K562 (cell line): Measurements from ENCODE around the gene NPM3. TPM values are rescaled to one million over a fixed set of nuclear protein-coding genes. Genes with fewer than 3 reads are reported as not detected.

Source experiments
- ATAC-seq: fragments of 200-7000 bp; cut with Tn5 transposase; 3 replicates; pipeline ENCODE4 v1.9.1; 2020; ENCODE audit warnings: moderate library complexity
- BruUV-seq: library from RNA; stranded (reverse); fragments of 400-500 nt; replicated peaks from 2 replicates; lab custom pipeline; 2021; lab: Mats Ljungman, UMichigan
- CTCF ChIA-PET: fragments of 300-600 bp; formaldehyde crosslinking; extraction: SDS; loops from one replicate; lab custom pipeline; 2021; ENCODE audit warnings: low intra/inter-chr PET ratio; lab: Yijun Ruan, JAX
- POLR2A ChIA-PET: fragments of 300-600, 350-650 bp; sonication (Branson Sonifier 250); formaldehyde crosslinking; extraction: SDS; loops from one replicate; lab custom pipeline; 2021; ENCODE audit warnings: antibody characterized with exemption, inconsistent platforms; lab: Yijun Ruan, JAX
- DNase-seq, 4 experiments: peaks; one replicate each; pipeline versions ENCODE4 v3.0.0 to v3.0.0-alpha.2; 2011 to 2018; ENCODE audit warnings: low spot score in 3 of 4, mixed read lengths in 3 of 4; ENCODE audit errors: extremely low read depth in 1 of 4
- FAIRE-seq: peaks from 2 replicates; lab custom pipeline; 2011; peaks lifted over from hg19 to GRCh38; lab: Jason Lieb, UNC
- H2AFZ ChIP-seq: 2 replicates; pipeline ENCODE4 v1.6.0; 2011; ENCODE audit warnings: low read depth, low read length, control low read depth, inconsistent platforms
- H3K27ac ChIP-seq: fragments of 200-600 bp; 3 replicates; pipeline ENCODE4 v1.8.0; 2011; ENCODE audit warnings: low read depth, mild to moderate bottlenecking, control low read depth, inconsistent platforms, low read length, moderate library complexity, mixed read lengths; ENCODE audit errors: extremely low read depth
- H3K27me3 ChIP-seq, 2 experiments: fragments of 300-600 bp in 1 of 2; 2 replicates in 1 of 2; 3 replicates in 1 of 2; pipeline versions ENCODE4 v1.6.0 to v1.8.0; 2011; ENCODE audit warnings: inconsistent platforms in 2 of 2, low read length in 2 of 2, mild to moderate bottlenecking in 1 of 2, mixed read lengths in 1 of 2, moderate library complexity in 1 of 2; ENCODE audit not compliant: control insufficient read depth in 2 of 2, insufficient read depth in 2 of 2
- H3K36me3 ChIP-seq: fragments of 300-600 bp; 3 replicates; pipeline ENCODE4 v1.8.0; 2011; ENCODE audit warnings: mild to moderate bottlenecking, low read length, inconsistent platforms; ENCODE audit not compliant: control insufficient read depth, insufficient read depth
- H3K4me1 ChIP-seq, 2 experiments: fragments of 200-600 bp in 1 of 2; replicated peaks in 1 of 2; 2 replicates in 1 of 2; 3 replicates in 1 of 2; pipeline versions ENCODE4 v1.5.1 to v1.8.0; 2011; ENCODE audit warnings: inconsistent platforms in 2 of 2, low read length in 2 of 2, mild to moderate bottlenecking in 1 of 2, mixed read lengths in 1 of 2, moderate library complexity in 1 of 2; ENCODE audit not compliant: control insufficient read depth in 2 of 2, insufficient read depth in 2 of 2
- H3K4me2 ChIP-seq: 2 replicates; pipeline ENCODE4 v1.6.1; 2011; ENCODE audit warnings: low read length, control low read depth, inconsistent platforms, mixed read lengths; ENCODE audit not compliant: insufficient read depth
- H3K4me3 ChIP-seq: fragments of 200-600 bp; sonication (generic), shearing (Covaris generic); 2 replicates; pipeline ENCODE4 v1.5.1; 2016; ENCODE audit warnings: control low read depth, inconsistent platforms
- H3K79me2 ChIP-seq: fragments of 200-600 bp; 3 replicates; pipeline ENCODE4 v1.8.0; 2011; ENCODE audit warnings: low read length, inconsistent platforms; ENCODE audit not compliant: control insufficient read depth, insufficient read depth
- H3K9ac ChIP-seq, 2 experiments: 2 replicates each; pipeline versions ENCODE4 v1.6.0 to v1.6.1; 2011; ENCODE audit warnings: low read depth in 2 of 2, low read length in 2 of 2, control low read depth in 1 of 2, inconsistent platforms in 1 of 2, mild to moderate bottlenecking in 1 of 2, mixed read lengths in 1 of 2; ENCODE audit not compliant: insufficient read depth in 1 of 2
- H3K9me1 ChIP-seq: one replicate; pipeline ENCODE4 v1.6.0; 2011; ENCODE audit warnings: inconsistent platforms, mild to moderate bottlenecking, low read length, moderate library complexity; ENCODE audit not compliant: control insufficient read depth, insufficient read depth
- H3K9me3 ChIP-seq: replicated peaks from 2 replicates; pipeline ENCODE4 v1.5.1; 2011; ENCODE audit warnings: low read depth, low read length, inconsistent platforms; ENCODE audit not compliant: control insufficient read depth, insufficient read depth
- H4K20me1 ChIP-seq: replicated peaks from 2 replicates; pipeline ENCODE4 v1.6.1; 2011; ENCODE audit warnings: low read length, inconsistent platforms, mixed read lengths; ENCODE audit not compliant: control insufficient read depth, insufficient read depth
- ATF1 ChIP-seq, 2 experiments: fragments of 450-650 bp in 1 of 2; IDR thresholded peaks; 2 replicates each; pipeline ENCODE4 v1.6.1; 2016; ENCODE audit warnings: missing compliant biosample characterization in 1 of 2, missing genetic modification characterization in 1 of 2
- ESRRA ChIP-seq: fragments of 450-650 bp; IDR thresholded peaks from 2 replicates; pipeline ENCODE4 v1.6.1; 2014; ENCODE audit warnings: low read depth, mild to moderate bottlenecking, moderate library complexity, borderline replicate concordance
- GABPB2 ChIP-seq: fragments of 250-450 bp; sonication (Bioruptor Pico); conservative IDR thresholded peaks from 2 replicates; pipeline ENCODE4 v1.5.1; 2021; ENCODE audit warnings: mild to moderate bottlenecking
- RBM15 ChIP-seq: fragments of 200-400 bp; formaldehyde crosslinking; IDR thresholded peaks from 2 replicates; pipeline ENCODE4 v1.6.1; 2018; ENCODE audit warnings: mild to moderate bottlenecking, low read length, moderate library complexity; ENCODE audit not compliant: insufficient read depth
- SMARCA5 ChIP-seq: fragments of 450-650 bp; IDR thresholded peaks from 2 replicates; pipeline ENCODE4 v1.6.1; 2016
- SREBF1 ChIP-seq: fragments of 150-350 bp; IDR thresholded peaks from 2 replicates; pipeline ENCODE4 v1.6.1; 2014; ENCODE audit warnings: antibody characterized with exemption, low read depth, low read length, borderline replicate concordance
- ZC3H11A ChIP-seq: IDR thresholded peaks from 2 replicates; pipeline ENCODE4 v1.6.1; 2012; ENCODE audit warnings: low read depth, low read length, improper control_type of control experiment
- ZNF134 ChIP-seq: fragments of 250-450 bp; sonication (Bioruptor Pico); conservative IDR thresholded peaks from 2 replicates; pipeline ENCODE4 v1.4.0; 2020
- WGBS: fragments of 100-300 bp; shearing (Covaris generic); methylation state at CpG from one replicate; pipeline ENCODE4 v1.1.6; 2016; ENCODE audit warnings: low coverage, mixed read lengths; ENCODE audit not compliant: insufficient coverage; ENCODE audit errors: missing lambda C conversion rate; 5-methylcytosine and 5-hydroxymethylcytosine counted together
- in situ Hi-C: fragments of 300-500 bp; cut with MboI; formaldehyde crosslinking; loops from 4 replicates; pipeline ENCODE4 v1.15.0; 2018; ENCODE audit warnings: inconsistent platforms, mixed read lengths
- intact Hi-C: fragments of 100-400 bp; cut with micrococcal nuclease; formaldehyde crosslinking; loops from 2 replicates; pipeline ENCODE4 v1.14.2; 2022
- polyA plus RNA-seq, 8 experiments: library from polyadenylated mRNA; depleted of rRNA in 4 of 8; stranded (reverse) in 5 of 8; unstranded in 3 of 8; fragments of >200 nt; fragmentation: Nextera tagmentation in 2 of 8; fragmentation: Illumina TruSeq in 1 of 8; extraction: Ambion mirVana in 2 of 8; extraction: Trizol in 1 of 8; gene quantifications; 2 replicates each; pipeline versions ENCODE4 v1.2.1 to v1.2.3, GENCODE V29; 2011 to 2014; ENCODE audit warnings: inconsistent platforms in 1 of 8, missing spikeins in 1 of 8
- total RNA-seq, 7 experiments: library from RNA; depleted of rRNA in 6 of 7; stranded (reverse); fragments of >200 nt in 6 of 7; fragmentation: Illumina TruSeq in 2 of 7; extraction: Trizol in 2 of 7; gene quantifications; 2 replicates each; pipeline versions ENCODE4 v1.2.1 to v1.2.3, GENCODE V29; 2011 to 2021; ENCODE audit warnings: low replicate concordance in 1 of 7
- TF ChIP-seq, protein P1 (sequence below): fragments of 150-350 bp; conservative IDR thresholded peaks from 2 replicates; pipeline ENCODE4 v1.6.1; 2014; ENCODE audit warnings: low read length
- TF ChIP-seq, protein P2 (sequence below): IDR thresholded peaks from 3 replicates; pipeline ENCODE4 v1.6.1; 2011; ENCODE audit warnings: borderline replicate concordance, mild to moderate bottlenecking, moderate library complexity; ENCODE audit not compliant: insufficient read length; ENCODE audit errors: extremely low read depth
- TF ChIP-seq, protein P3 (sequence below): sonication (generic); formaldehyde crosslinking; IDR thresholded peaks from 2 replicates; pipeline ENCODE4 v1.9.0; 2022; ENCODE audit warnings: mild to moderate bottlenecking, missing genetic modification reagents
- TF ChIP-seq, protein P4 (sequence below): fragments of 450-650 bp; IDR thresholded peaks from one replicate; pipeline ENCODE4 v1.6.1; 2018; ENCODE audit warnings: mild to moderate bottlenecking, moderate library complexity; ENCODE audit not compliant: partially characterized antibody

NPM3 gene
- total and polyA plus RNA-seq, 9 of the 15 experiments (the other 6 are each of a cell fraction or from before 2014, with no cell fraction given) = 15.2 to 239 (median 114) TPM

DNA sequence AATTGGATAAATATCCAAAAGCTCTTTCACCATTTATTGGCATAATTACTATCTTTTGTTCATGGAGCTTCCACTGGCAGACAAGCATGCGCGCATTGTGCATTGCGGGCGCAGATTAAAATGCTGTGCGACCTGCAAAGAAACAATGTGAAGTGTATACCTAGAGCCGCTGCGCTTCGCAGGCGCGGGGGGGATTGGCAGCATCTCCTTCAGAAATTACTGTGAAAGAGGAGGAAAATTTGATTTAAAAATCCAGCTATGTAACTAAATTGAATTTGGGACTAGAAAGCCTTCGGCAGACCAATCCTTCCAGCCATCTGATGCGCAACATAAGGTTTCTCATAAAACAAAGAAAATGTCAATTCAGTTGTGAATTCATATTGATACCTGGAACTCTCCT lies 10.3 kb upstream of the NPM3 start:
- Histone ChIP-seq H3K27me3 (no peaks in the 10 kb centered on the region), H3K4me2 (no peak overlapping the region)
- no peak for ATAC-seq
- 98% methylated on average over 12 of the region's 12 CpGs for WGBS
- TF ChIP-seq ESRRA = no peak
- TF ChIP-seq RBM15 = no peak
- TF ChIP-seq, protein P1, sequence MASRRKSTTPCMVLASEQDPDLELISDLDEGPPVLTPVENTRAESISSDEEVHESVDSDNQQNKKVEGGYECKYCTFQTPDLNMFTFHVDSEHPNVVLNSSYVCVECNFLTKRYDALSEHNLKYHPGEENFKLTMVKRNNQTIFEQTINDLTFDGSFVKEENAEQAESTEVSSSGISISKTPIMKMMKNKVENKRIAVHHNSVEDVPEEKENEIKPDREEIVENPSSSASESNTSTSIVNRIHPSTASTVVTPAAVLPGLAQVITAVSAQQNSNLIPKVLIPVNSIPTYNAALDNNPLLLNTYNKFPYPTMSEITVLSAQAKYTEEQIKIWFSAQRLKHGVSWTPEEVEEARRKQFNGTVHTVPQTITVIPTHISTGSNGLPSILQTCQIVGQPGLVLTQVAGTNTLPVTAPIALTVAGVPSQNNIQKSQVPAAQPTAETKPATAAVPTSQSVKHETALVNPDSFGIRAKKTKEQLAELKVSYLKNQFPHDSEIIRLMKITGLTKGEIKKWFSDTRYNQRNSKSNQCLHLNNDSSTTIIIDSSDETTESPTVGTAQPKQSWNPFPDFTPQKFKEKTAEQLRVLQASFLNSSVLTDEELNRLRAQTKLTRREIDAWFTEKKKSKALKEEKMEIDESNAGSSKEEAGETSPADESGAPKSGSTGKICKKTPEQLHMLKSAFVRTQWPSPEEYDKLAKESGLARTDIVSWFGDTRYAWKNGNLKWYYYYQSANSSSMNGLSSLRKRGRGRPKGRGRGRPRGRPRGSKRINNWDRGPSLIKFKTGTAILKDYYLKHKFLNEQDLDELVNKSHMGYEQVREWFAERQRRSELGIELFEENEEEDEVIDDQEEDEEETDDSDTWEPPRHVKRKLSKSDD = no peak
- TF ChIP-seq, protein P2, sequence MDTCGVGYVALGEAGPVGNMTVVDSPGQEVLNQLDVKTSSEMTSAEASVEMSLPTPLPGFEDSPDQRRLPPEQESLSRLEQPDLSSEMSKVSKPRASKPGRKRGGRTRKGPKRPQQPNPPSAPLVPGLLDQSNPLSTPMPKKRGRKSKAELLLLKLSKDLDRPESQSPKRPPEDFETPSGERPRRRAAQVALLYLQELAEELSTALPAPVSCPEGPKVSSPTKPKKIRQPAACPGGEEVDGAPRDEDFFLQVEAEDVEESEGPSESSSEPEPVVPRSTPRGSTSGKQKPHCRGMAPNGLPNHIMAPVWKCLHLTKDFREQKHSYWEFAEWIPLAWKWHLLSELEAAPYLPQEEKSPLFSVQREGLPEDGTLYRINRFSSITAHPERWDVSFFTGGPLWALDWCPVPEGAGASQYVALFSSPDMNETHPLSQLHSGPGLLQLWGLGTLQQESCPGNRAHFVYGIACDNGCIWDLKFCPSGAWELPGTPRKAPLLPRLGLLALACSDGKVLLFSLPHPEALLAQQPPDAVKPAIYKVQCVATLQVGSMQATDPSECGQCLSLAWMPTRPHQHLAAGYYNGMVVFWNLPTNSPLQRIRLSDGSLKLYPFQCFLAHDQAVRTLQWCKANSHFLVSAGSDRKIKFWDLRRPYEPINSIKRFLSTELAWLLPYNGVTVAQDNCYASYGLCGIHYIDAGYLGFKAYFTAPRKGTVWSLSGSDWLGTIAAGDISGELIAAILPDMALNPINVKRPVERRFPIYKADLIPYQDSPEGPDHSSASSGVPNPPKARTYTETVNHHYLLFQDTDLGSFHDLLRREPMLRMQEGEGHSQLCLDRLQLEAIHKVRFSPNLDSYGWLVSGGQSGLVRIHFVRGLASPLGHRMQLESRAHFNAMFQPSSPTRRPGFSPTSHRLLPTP = no peak
- TF ChIP-seq, protein P3, sequence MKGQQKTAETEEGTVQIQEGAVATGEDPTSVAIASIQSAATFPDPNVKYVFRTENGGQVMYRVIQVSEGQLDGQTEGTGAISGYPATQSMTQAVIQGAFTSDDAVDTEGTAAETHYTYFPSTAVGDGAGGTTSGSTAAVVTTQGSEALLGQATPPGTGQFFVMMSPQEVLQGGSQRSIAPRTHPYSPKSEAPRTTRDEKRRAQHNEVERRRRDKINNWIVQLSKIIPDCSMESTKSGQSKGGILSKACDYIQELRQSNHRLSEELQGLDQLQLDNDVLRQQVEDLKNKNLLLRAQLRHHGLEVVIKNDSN (CRISPR knock-in tag) = no peak
- TF ChIP-seq, protein P4, sequence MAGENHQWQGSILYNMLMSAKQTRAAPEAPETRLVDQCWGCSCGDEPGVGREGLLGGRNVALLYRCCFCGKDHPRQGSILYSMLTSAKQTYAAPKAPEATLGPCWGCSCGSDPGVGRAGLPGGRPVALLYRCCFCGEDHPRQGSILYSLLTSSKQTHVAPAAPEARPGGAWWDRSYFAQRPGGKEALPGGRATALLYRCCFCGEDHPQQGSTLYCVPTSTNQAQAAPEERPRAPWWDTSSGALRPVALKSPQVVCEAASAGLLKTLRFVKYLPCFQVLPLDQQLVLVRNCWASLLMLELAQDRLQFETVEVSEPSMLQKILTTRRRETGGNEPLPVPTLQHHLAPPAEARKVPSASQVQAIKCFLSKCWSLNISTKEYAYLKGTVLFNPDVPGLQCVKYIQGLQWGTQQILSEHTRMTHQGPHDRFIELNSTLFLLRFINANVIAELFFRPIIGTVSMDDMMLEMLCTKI = no peak
- TF ChIP-seq ATF1 (CRISPR knock-in tag; IDR thresholded peaks at IDR 0.05) = no peak
- no peak for TF ChIP-seq ATF1 (tag; IDR thresholded peaks at IDR 0.05)
- TF ChIP-seq SREBF1 = no peak
- no peak for TF ChIP-seq ZNF134 (CRISPR knock-in tag)
- TF ChIP-seq ZC3H11A = no peak
- no peak for TF ChIP-seq GABPB2 (CRISPR knock-in tag)
- no peak for TF ChIP-seq SMARCA5
- TF ChIP-seq, all 486 proteins: peak for 0
- no TSS peak for BruUV-seq
- Histone ChIP-seq H3K9me1 (no peaks in the 10 kb centered on the region), H3K9me3 (no peaks in the 10 kb centered on the region), H3K4me1 (peaks cover 0 to 5% of the 10 kb centered on the region in 2 experiments; a peak in 3 of 5 replicates), H3K9ac (no peak overlapping the region), H3K36me3 (peaks cover 88% of the 10 kb centered on the region), H3K27ac (no peak overlapping the region), H3K4me3 (no peak overlapping the region), H4K20me1 (no peaks in the 10 kb centered on the region), H3K79me2 (peaks cover 30% of the 10 kb centered on the region), H2AFZ (no peak overlapping the region)
- in situ Hi-C loops = no loop called here
- intact Hi-C loops = no loop called here
- FAIRE-seq = no peak
- CTCF ChIA-PET = no interaction called here
- POLR2A ChIA-PET = interaction anchor here (4.9 kb wide), 1 partner anchor 9 kb away, joined by 34 read pairs; the partner anchor contains the start of gene NPM3
- DNase-seq = no peak
